GM18868 (cell line): ENCODE data around the gene CDH4.

Experiments used
- ATAC-seq: cut with Tn5 transposase; IDR thresholded peaks from one replicate; pipeline ENCODE4 v1.9.1; 2021; ENCODE audit warnings: mild to moderate bottlenecking, moderate library complexity; ENCODE audit not compliant: unreplicated experiment

CDH4 gene

DNA sequence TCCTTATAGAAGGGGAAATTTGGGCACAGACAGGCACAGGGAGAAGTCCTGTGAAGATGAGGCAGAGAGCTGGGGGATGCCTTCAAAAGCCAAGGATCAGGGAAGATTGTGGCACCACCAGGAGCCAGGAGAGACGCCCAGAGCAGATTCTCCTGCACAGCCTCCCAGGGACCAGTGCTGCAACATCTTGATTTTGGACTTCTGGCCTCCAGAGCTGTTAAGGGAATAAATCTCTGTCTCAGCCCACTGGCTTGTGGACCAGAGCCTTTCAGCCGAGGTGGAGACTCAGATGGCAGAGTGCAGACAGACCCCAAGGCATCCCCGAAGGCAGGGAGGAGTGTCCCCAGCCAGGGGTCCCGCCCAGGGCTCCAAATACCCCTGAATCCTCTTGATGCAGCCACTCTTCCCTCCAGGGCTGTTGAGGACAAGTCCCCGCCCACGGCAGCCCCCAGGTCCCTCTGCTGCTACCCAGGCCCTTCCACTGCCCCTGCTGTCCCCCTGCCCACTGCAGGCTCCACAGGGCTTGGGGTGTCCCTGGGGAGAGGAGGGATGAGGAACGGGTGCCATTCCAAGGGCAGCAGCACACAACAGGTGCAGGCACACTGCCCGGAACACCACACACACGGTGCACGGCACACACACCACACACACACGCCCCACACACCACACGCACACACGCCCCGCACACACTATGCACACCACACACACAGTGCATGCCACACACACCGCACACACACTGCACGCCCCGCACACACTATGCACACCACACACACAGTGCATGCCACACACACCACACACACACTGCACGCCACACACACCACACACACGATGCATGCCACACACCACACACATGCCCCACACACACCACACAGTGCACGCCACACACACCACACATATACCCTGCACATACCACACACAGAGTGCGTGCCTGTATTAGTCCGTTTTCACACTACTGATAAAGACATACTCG lies 502.2 kb downstream of the CDH4 start:
- no peak for ATAC-seq

- no peak for ATAC-seq
Measured at GRCh38 chr20:61754976-61755778, 503.1 kb downstream of the CDH4 start.

GRCh38 chr20:61755971-61756845 lies 504.1 kb downstream of the CDH4 start:
- ATAC-seq = no peak

DNA sequence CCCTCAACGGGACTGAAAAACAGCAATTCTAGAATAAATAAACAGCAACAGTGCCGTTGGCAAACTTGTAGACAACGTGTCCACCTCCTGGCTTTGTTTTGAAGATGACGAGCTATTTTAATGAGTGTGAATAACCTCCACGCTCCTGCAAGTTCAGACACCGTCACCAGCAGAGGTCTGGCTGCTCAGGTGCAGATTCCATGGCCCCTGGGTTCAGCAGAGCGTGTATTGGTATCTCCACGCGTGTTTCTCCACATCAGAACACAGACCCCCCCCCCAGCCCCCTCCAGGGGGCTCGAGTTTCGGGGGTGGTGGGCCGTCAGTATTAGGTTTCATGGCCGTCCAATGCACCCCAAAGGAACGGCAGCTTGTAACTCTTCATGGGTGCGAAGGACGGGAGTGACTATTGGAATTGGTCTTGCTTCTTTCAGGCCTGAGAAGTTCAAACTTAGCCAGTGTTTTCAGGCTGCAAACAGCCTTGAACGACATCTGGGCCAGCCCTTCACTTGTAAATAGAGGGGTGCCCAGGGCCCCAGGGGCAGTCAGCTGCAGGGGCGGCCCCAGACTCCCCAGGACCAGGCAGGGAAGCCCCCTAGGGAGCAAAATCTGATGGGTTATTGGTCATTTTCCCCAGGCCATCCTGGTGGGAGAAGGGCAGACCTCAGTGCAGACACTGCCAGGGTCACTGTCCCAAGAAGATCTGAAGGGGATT lies 505.1 kb downstream of the CDH4 start:
- ATAC-seq = no peak

- no peak for ATAC-seq
Measured at GRCh38 chr20:61757678-61758563, 505.9 kb downstream of the CDH4 start.

DNA sequence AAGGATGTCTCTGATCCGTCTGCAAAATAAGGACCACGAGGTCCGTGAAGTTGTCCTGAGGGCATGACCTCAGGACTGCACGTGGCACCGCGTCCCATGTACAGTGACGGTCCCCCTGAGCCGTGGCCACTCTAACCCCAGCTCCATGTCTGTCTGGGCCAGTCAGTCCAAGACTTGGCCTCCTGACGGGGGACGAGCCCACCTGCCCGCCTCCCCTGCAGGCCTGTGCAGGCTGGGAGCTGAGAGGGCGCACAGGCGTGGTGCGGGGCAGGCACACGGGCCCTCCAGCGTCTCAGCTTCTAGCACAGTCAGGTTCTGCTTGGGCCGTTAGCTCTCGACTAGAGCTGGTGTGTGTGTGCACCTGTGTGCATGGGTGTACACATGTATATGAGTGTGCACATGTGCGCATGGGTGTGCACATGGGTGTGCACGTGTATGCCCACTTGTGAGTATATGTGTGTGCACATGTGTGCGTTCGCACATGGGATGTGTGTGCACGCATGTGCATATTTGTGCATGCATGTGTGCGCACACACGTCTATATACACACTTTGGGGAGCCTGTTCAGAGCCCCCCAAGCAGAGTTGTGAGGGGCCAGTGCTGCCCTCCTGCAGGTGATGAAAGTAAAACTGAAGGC lies 506.6 kb downstream of the CDH4 start:
- ATAC-seq = no peak

DNA sequence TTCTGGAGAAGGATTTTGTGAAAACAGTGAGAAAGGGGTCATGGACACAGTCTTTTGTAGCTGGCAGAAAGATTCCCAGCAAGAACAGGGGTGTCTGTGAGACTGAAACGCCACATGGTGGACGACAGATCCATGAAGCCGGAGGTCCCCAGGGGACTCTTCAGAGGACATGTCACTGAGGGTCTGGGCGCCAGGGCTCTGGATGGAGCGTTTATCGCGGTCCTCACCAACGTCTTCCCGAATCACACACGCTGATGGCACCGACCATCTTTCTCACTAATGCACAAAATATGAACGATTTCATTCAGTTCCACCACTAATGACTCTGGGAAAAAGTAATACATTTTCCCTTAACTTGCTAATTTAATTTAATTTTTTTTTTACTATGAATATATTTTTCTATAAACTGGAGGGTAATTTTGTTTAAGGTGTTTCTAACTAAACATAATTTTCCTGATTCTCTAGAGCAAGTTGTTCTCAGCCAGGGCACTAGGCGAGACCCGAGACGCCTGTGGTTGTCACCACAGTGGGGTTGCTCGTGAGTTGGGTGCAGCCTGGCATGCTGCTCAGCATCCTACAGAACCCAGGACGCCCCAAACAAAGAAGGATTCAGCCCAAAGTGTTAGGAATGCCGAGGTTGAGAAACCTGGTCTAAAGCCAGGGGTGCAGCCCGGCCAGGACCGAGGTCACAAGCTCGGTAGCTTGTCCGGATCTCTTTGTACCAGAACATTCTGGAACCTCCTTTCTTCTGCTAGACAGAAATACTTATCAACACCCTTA lies 507.4 kb downstream of the CDH4 start:
- ATAC-seq = no peak

DNA sequence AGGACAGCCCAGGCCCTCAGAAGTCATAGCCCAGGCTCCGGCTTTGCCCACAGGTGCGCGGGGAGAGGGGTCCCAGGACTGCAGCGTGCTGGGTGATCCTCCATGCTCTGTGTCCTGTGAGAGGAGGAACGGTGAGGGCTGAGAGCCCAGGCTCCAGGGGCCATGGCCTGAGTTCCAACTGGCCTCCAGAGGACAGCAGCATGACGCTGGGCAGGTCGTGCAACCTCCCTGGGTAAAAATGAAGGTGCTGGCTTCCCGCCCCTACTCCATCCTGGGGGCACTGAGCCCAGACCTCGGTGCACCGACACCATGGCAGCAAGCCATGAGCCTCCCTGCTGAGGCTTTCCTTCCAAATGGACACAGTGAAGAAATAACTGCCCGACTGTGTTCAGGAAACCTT lies 508.3 kb downstream of the CDH4 start:
- ATAC-seq = no peak

GRCh38 chr20:61760731-61761130 lies 508.7 kb downstream of the CDH4 start:
- ATAC-seq = no peak

DNA sequence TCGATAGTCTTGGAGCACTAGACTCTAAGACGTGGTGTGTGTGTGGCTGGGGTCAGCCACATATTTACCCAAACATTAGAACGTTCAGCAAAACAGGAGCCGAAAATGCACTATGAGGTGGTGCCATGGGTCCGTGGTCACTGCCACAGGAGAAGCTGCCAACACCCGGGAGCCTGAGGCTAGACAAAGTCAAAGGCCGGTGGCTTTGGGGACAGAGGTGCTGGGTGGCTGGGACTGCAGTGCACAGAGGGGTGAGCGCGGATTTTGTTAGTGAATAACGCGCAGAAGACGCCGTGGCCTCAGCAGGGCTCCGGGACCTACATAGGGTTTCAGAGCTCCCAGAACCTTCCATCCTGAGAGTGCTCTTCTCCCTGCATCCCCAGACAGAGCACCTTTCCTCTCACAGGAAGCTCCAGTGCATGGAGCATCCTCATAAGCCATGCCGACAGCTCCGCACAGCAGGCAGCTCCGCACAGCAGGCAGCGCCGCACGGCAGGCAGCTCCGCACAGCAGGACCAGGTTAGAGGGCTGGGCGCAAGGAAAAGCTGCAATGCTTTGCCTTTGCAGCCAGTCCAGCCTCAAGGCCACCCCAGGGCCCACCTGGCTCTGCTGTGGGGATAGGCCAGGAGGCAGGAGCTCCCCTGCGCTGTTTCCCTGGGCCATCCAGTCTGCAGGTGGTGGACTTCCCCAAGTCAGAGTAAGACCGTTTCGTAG lies 509.5 kb downstream of the CDH4 start:
- no peak for ATAC-seq

DNA sequence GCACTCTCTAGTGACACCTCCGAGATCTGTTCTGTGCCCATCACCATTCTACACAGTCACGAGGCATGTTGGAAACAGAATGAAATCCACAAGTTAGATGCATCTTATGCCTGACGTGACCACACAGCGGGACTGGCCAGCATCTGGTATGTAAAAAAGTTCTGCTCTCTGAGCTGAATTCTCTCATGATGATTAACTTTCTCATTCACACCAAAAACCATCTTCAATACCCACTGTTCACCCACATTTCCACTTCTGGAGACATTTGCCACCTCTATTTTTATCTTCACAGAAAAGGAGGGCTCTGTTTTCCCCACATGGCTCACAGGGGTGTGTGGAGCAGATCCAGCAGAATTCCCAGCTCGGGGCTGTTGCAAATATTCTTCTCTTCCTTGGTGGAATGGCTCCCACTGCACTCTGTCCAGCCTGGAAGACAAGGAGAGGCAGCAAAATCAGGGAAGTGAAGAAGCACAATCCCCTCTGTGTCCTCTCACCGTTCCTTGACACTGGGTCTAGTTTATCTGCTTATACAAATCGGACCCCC lies 510.2 kb downstream of the CDH4 start:
- ATAC-seq = no peak

GRCh38 chr20:61762886-61763739 lies 511.1 kb downstream of the CDH4 start:
- no peak for ATAC-seq

GRCh38 chr20:61763740-61764400 lies 511.8 kb downstream of the CDH4 start:
- ATAC-seq = no peak

- ATAC-seq = no peak
Measured at GRCh38 chr20:61764471-61765025, 512.5 kb downstream of the CDH4 start.

DNA sequence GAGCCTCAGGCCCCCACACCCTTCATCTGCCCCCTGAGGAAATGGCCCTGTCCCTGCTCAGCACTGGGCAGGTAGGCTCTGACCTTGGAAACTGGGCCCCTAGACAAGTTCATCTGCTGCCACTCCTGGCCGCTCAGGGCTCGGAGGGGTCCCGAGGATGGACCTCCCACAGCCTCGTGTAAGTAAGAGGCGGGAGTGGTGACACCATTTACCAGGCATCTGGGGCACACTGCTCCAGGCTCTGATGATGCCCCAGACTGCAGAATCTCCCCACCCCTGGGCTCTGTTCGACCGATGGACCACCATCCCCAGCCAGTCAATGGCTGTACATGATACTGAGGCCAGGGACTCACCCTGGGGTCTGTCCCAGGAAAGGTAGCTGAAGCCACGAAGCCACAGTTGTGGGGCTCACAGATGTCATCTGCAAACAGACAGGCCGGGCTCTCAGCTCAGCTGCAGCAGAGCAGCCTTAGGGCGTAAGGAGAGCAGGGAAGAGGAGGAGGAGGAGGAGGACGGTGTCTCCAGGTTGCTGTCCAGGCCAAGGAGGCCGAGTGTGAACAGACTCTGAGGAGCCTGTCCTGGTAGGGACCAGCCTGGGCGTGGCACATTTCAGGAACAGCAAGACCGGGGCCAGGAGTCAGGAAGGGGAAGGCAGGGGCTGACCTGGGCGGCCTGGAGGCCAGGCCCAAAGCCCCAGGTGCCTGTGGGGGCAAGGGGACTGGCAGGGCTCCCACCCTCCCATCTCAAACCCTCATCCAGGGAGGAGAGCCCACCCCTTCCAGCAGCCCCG lies 513.2 kb downstream of the CDH4 start:
- ATAC-seq = no peak
